Skin of body (tissue), 2 donors: ENCODE results near the gene PRKCZ. TPM values are rescaled to one million over a fixed set of nuclear protein-coding genes. Genes with fewer than 3 reads are reported as not detected.

ENCODE experiments used
- DNase-seq: peaks from one replicate; lab custom pipeline; 2025; lab: John Stamatoyannopoulos, UW
- total RNA-seq: library from RNA; depleted of rRNA; stranded (reverse); fragments of >200 nt; gene quantifications from one replicate; pipeline ENCODE4 v1.2.3, GENCODE V29; 2014

Gene PRKCZ
- total RNA-seq, 1 donor from 2014 or later, result 10.8 TPM

GRCh38 chr1:2024887-2025286, 25.3 kb upstream of the PRKCZ start:
- DNase-seq, result no peak

- DNase-seq, result no peak
Observed at GRCh38 chr1:2025491-2025981, 24.7 kb upstream of the PRKCZ start.

DNA sequence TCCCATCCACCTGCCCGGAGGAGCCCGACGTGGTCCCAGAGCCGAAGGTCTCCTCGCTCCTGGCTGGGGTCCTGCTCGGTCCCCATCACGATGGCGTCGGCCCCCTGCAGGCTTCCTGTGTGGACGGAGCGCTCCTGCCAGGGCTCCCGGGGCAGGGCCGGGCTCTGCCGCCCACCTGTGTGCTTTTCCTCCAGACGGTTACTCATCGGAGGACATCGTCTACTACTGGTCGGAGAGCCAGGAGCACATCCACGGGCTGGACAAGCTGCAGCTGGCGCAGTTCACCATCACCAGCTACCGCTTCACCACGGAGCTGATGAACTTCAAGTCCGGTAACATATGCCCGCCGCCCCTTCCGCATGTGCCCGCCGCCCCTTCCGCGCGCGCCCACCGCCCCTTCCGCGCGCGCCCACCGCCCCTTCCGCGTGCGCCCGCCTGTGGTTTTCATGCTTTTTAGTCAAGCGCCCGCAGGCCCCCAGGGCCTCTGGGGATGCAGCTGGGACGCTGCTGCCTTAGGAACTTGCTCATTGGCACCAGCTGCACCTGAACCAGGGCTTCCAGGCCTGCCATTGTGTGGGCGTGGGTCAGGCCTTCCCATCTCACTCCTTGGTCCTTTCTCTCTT, 22.1 kb upstream of the PRKCZ start:
- no peak for DNase-seq

GRCh38 chr1:2028870-2029560, 21.2 kb upstream of the PRKCZ start:
- no peak for DNase-seq

- DNase-seq, result no peak
Observed at GRCh38 chr1:2029561-2029960, 20.6 kb upstream of the PRKCZ start.

- DNase-seq, result no peak
Observed at GRCh38 chr1:2030076-2030871, 19.9 kb upstream of the PRKCZ start.

DNA sequence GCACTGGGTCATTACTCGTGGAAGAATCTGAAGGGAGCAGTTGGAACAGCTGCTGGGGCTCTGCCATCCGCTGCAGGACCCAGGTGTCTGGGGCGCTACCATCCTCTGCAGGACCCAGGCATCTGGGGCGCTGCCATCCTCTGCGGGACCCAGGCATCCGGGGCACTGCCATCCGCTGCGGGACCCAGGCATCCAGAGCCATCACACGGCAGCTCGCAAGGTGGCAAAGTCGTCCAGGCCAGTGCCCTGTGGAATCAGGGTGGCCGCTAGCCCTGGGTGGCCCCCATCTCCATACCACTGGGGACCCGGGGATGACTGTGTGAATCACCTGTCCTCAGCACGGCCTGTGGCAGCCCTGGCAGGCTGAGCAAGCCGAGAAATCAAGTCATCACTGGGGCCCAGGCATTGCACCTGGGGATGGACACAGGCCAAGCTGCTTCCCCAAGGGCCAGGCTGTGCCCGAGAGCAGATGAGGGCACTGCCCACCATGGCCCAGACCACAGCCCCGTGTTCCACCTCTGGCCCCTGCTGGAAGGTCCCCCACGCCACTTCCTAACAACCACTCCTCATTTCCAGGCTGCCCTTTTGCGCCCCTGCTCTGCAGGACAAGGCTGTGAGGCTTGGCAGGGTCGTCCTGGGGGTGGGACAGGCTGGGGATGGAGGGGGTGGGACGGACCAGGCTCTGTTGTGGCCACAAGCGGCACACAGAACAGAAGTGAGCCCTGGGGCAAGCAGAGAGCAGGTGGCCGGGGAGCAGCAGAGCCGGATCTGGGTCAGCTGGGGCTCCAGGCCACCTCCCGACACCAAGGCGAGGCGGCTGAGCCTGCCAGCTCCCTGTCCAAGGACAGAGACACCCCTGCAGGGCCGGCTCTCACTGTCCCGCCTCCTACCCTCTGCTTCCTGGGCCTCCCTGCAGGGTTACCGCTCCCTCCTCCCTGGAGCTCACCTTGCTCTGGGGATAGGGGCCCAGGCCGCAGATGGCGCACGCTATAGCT, 18.4 kb upstream of the PRKCZ start:
- no peak for DNase-seq

DNA sequence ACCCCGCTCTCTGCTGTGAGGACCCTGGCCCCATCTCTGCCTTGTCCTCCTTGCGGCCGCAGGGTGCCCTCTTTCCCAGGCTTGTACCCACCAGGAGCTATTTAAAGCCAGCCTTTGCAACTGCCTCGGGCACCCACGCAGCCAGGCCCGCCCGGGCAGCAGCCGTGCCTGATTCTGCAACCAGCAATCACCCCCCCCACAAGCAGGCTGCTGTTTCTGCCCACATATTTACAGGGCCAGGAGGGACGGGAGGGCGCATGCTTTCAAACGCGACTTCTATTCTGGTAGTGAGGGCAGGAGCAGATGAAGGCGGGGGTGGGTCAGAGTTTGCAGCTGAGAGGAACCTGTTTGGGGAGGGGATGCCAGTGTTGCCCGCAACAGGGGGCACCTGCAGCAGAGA, 17.5 kb upstream of the PRKCZ start:
- no peak for DNase-seq

DNA sequence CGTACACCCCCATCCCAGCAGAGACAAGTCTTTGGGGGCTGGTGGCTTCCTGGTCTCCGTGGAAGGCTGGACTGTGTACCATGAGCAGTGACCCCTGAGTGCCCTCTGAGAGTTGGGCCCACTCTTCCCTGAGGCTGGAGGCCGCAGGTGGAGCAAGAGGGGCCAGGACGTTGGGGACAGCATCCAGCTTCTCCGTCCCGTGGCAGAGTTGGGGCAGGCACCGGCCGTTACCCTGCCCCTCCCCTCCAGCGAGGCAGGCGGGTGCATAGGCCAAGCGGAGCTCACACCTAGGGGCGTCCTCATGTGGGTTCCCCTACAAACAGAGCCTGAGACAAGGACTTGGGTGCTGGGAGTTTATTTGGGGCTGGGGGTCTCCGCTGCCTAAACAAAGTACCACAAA, 17.0 kb upstream of the PRKCZ start:
- DNase-seq, result no peak

DNA sequence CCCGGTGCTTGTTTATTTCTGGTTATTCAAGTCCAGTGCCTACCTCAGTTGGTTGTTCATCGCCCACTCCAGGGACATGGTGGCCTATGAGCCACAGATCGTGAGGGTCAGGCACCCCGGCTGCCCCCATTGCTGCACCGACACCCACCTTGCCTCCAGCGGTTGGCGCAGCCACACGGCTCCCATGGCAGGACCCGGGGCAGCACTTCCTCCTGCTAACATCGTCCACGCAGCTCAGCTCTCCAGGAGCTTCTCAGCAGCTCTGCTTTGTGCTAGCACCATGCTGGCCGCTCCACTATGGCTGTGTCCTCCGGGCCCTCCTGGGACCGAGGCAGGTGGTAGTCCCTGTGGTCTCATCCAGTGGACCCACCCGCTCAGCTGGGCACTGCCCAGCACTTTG, 13.9 kb upstream of the PRKCZ start:
- DNase-seq, result no peak

DNA sequence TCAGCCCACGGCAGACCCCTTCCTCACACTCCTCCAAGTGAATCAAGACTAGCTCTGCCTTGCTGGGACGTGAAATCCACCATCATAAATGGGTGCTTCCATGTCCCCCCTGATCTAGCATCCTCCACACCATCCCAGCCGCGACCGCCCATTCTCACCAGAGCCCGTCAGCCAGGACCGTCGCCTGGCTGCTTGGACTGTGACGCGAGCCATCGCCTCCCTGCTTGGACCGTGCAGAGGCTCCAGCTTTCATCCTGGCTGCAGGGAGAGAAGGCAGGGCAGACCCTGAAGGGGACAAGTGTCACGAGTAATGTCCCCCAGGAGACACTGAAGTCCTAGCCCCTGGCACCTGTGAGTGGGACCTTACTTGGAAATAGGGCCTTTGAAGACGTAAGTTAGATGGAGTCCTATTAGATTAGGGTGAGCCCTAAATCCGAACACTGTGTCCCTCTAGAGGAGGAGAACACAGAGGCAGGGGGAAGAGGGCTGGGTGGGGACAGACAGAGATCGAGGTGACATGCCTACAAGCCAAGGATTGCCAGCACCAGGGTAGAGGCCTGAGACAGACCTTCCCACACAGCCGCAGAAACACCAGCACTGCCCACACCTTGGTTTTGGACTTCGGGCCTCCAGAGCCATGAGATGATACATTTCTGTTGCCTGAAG, 12.8 kb upstream of the PRKCZ start:
- no peak for DNase-seq

- DNase-seq, result no peak
Observed at GRCh38 chr1:2038229-2038628, 12.0 kb upstream of the PRKCZ start.

DNA sequence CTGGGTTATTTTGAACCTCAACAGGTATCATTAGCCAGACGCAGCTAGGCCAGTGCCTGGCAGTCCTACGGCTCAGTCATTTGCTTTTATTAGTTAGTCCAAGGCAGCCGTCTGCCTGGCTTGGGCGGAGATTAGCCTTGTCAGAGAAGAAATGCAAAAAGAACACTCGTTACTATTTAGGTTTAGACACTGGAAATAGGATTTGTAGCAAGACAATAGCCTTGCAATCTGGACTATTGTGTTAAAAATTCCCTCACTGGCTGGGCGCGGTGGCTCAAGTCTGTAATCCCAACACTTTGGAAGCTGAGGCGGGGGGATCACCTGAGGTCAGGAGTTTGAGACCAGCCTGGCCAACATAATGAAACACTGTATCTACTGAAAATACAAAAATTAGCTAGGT, 11.0 kb upstream of the PRKCZ start:
- DNase-seq, result no peak

- no peak for DNase-seq
Observed at GRCh38 chr1:2041305-2041704, 8.9 kb upstream of the PRKCZ start.

- no peak for DNase-seq
Observed at GRCh38 chr1:2041887-2042286, 8.3 kb upstream of the PRKCZ start.

DNA sequence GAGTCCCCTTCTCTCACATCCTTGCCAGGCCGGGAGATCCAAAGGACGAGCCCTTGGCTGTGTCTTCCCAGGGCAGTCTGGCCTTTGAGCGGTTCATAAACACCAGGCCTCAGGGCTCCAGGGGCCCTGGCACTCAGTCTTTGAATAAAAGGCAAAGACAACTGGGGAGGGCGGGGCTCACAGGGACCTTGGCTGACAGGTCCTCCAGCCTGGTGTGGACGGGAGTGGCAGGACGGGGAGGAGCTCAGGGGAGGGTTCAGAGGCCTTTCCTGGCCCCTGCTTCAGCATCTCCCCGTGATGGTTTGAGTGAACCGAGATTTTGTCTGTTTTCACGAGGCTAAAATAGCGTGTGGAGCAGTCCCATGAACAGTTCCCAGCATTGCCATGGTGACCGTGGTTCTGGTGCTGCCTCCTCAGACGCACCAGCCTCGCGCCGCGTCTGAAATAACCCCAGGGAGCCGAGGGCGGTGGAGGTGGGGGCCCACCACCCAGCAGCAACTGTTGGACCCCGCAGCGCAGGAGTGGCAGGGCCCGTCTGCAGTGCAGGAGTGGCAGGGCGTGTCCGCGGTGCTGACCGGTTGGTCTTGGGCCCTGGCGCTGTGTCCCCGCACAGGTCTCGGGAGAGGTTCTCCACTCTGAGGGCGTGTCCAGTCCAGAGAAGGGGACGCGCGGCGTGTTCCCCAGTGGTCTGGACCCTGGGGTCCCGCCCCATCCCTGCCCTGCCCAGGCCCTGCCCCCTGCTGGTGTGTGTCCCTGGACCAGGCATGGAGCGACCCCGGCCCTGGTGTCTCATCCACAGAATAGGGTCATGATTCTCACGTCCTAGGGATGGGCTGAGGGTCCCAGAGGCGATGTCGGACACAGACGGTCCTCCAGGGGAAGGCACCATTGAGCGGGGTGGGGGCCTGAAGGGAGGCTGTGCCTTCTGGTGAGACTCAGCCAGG, 7.1 kb upstream of the PRKCZ start:
- no peak for DNase-seq

GRCh38 chr1:2043886-2044285, 6.3 kb upstream of the PRKCZ start:
- no peak for DNase-seq

- DNase-seq, result no peak
Observed at GRCh38 chr1:2044510-2045319, 5.5 kb upstream of the PRKCZ start.
